KMS-11 (cell line): ENCODE measurements around the gene MACO1.
A peak's percentile ranks its signal among the peaks of the same experiment; 100 is the strongest.

Source experiments
- H2AFZ ChIP-seq: fragments of 200-600 bp; sonication (generic); 2 replicates; pipeline ENCODE4 v1.6.1; 2016; ENCODE audit warnings: antibody characterized with exemption, mixed run types, low read depth
- H3K27ac ChIP-seq: fragments of 200-600 bp; sonication (generic); 2 replicates; pipeline ENCODE4 v1.6.1; 2016; ENCODE audit warnings: mild to moderate bottlenecking, mixed run types
- H3K27me3 ChIP-seq: fragments of 200-600 bp; sonication (generic); 2 replicates; pipeline ENCODE4 v1.6.1; 2017; ENCODE audit warnings: mild to moderate bottlenecking, low read depth, mixed run types, moderate library complexity; ENCODE audit not compliant: insufficient read depth
- H3K36me3 ChIP-seq: fragments of 200-600 bp; sonication (generic); 2 replicates; pipeline ENCODE4 v1.6.1; 2017; ENCODE audit warnings: mild to moderate bottlenecking, mixed run types; ENCODE audit not compliant: insufficient read depth
- H3K4me1 ChIP-seq: fragments of 200-600 bp; sonication (generic); 2 replicates; pipeline ENCODE4 v1.6.1; 2016; ENCODE audit warnings: mild to moderate bottlenecking, low read depth, mixed run types; ENCODE audit not compliant: poor library complexity, severe bottlenecking
- H3K4me2 ChIP-seq: fragments of 200-600 bp; sonication (generic); 2 replicates; pipeline ENCODE4 v1.7.0; 2016; ENCODE audit warnings: mild to moderate bottlenecking, mixed run types
- H3K4me3 ChIP-seq: fragments of 200-600 bp; sonication (generic); IDR thresholded peaks from 2 replicates; pipeline ENCODE4 v1.6.1; 2017; ENCODE audit warnings: low read depth, low read length, mixed read lengths; ENCODE audit not compliant: insufficient read depth
- H3K79me2 ChIP-seq: fragments of 200-600 bp; sonication (generic); 2 replicates; pipeline ENCODE4 v1.6.1; 2016; ENCODE audit warnings: low read depth, mixed run types; ENCODE audit not compliant: insufficient read depth
- H3K9ac ChIP-seq: fragments of 200-600 bp; sonication (generic); 2 replicates; pipeline ENCODE4 v1.6.1; 2016; ENCODE audit warnings: mild to moderate bottlenecking, mixed run types
- H4K20me1 ChIP-seq: fragments of 200-600 bp; sonication (generic); 2 replicates; pipeline ENCODE4 v1.6.1; 2016; ENCODE audit warnings: mild to moderate bottlenecking, mixed run types; ENCODE audit not compliant: insufficient read depth
- TF ChIP-seq, protein P1 (sequence below): fragments of 200-600 bp; sonication (generic); conservative IDR thresholded peaks from 2 replicates; pipeline ENCODE4 v1.6.1; 2017; ENCODE audit warnings: low read depth, mild to moderate bottlenecking, antibody characterized with exemption, low read length, moderate library complexity, mixed read lengths

MACO1 gene

DNA sequence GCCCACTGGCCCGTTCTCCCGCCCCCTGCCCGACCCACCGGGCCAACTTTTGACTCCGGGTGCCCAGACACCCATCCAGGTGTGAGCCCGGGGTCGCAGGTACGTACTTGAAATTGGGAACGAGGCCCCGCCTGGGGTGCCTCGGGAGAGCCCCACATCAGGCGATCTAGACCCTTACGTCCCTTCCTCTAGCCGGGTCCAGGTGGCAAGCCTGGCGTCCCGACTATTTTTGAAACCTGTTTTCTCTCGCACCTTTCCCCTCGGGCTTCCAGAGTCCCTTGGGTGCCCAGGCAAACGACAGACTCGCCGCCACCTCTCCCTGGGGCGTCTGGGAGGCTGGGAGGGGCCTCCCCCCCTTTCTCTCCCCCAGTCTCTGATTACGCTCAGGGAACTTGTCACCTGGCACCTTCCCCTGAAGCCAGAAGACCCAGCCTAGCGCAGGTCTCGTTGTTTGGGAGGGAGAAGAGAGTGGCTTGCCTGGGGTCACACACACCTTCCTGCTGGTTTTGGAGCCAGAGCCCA lies 113.6 kb downstream of the MACO1 start:
- H3K9ac ChIP-seq: peak overlapping the region; percentile 53
- no peaks in the 10 kb centered on the region for H3K36me3 ChIP-seq
- H3K27me3 ChIP-seq: no peaks in the 10 kb centered on the region
- H2AFZ ChIP-seq: peak overlapping the region; percentile 91; the same call in 1 of the 2 replicates
- TF ChIP-seq, protein P1, sequence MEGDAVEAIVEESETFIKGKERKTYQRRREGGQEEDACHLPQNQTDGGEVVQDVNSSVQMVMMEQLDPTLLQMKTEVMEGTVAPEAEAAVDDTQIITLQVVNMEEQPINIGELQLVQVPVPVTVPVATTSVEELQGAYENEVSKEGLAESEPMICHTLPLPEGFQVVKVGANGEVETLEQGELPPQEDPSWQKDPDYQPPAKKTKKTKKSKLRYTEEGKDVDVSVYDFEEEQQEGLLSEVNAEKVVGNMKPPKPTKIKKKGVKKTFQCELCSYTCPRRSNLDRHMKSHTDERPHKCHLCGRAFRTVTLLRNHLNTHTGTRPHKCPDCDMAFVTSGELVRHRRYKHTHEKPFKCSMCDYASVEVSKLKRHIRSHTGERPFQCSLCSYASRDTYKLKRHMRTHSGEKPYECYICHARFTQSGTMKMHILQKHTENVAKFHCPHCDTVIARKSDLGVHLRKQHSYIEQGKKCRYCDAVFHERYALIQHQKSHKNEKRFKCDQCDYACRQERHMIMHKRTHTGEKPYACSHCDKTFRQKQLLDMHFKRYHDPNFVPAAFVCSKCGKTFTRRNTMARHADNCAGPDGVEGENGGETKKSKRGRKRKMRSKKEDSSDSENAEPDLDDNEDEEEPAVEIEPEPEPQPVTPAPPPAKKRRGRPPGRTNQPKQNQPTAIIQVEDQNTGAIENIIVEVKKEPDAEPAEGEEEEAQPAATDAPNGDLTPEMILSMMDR: no peak
- H3K4me1 ChIP-seq: peaks cover 52% of the 10 kb centered on the region
- H3K4me2 ChIP-seq: peak overlapping the region; percentile 88
- H3K4me3 ChIP-seq: peak overlapping the region; percentile 73
- no peaks in the 10 kb centered on the region for H4K20me1 ChIP-seq
- no peak overlapping the region for H3K27ac ChIP-seq
- H3K79me2 ChIP-seq: peaks cover 48% of the 10 kb centered on the region

DNA sequence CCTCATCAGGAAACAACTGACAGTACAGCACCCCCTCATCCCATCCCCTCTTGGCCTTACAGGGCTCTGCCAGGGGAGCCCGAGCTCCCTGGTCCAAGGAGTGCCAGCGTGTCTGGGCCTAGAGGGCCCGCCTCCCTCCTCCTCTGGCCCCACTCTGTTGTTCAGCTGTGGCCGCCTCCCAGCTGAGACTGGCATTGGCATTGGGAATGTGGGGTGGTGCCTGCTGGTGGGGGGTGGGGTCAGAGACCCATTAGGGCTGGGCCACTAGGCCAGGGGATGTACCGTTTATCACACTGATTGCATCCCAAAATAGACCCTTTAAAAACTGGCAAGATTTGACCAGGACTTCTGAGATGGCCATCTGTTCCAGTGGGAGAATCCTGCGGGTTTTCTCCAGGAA lies 114.1 kb downstream of the MACO1 start:
- Histone ChIP-seq H3K36me3 (no peaks in the 10 kb centered on the region), H3K4me3 (peak overlapping the region; percentile 73), H2AFZ (no peak overlapping the region), H3K79me2 (peaks cover 48% of the 10 kb centered on the region), H3K27me3 (no peaks in the 10 kb centered on the region), H3K27ac (no peak overlapping the region), H3K4me2 (peak overlapping the region; percentile 88), H3K4me1 (peaks cover 55% of the 10 kb centered on the region), H4K20me1 (no peaks in the 10 kb centered on the region), H3K9ac (peak overlapping the region; percentile 53; the same call in 1 of the 2 replicates)
- TF ChIP-seq, protein P1: no peak

DNA sequence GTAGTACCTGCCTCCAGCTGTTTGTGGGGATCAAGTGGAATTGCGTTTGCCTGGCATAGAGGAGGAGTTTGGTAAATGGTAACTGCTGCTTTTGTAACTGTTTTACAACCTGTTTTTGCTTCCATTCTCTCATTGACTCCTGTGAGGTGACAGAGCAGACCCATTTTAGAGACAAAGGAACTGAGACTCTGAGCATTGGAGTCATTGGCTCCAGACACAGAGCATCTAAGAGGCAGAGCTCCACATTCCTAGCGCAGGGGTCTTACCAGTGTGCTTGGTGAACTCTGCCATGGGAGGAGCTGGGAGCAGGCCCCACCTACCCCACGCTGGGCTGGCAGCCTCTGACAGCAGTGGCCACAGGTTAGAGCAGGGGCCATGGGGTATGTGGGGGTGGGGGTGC lies 115.1 kb downstream of the MACO1 start:
- H3K27ac ChIP-seq: no peak overlapping the region; the same call in 1 of the 2 replicates
- H3K9ac ChIP-seq: no peak overlapping the region; the same call in 1 of the 2 replicates
- H3K4me2 ChIP-seq: peak overlapping the region; percentile 88
- peaks cover 56% of the 10 kb centered on the region for H3K79me2 ChIP-seq
- H2AFZ ChIP-seq: no peak overlapping the region
- TF ChIP-seq, protein P1: no peak
- H4K20me1 ChIP-seq: no peaks in the 10 kb centered on the region
- H3K27me3 ChIP-seq: no peaks in the 10 kb centered on the region
- H3K4me1 ChIP-seq: peaks cover 65% of the 10 kb centered on the region
- no peak overlapping the region for H3K4me3 ChIP-seq
- H3K36me3 ChIP-seq: no peaks in the 10 kb centered on the region

DNA sequence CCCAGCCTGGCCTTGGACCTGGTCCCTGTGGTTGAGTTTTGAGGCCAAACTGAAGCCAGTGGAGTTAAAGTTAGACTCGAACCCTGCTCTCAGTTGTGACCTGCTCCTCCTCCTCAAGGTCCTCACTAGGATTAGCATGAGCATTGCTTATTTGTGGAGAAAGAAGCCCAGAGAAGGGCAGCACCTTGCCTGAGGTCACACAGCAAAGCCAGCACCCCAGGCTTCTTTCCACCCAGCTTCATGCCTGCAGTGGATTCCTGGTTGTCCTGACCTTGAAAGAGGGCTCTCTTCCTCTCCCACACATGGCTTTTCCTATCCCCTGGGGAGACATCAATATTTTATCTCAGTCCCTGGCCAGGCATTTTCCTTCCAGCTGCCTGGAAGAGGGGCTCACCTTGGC lies 115.5 kb downstream of the MACO1 start:
- Histone ChIP-seq H4K20me1 (no peaks in the 10 kb centered on the region), H3K4me3 (no peak overlapping the region), H3K27ac (no peak overlapping the region; the same call in 1 of the 2 replicates), H3K4me2 (peak overlapping the region; percentile 88; the same call in 1 of the 2 replicates), H2AFZ (no peak overlapping the region), H3K27me3 (no peaks in the 10 kb centered on the region), H3K36me3 (no peaks in the 10 kb centered on the region), H3K9ac (no peak overlapping the region), H3K79me2 (peaks cover 61% of the 10 kb centered on the region), H3K4me1 (peaks cover 69% of the 10 kb centered on the region)
- TF ChIP-seq, protein P1: no peak
